Upper lobe of left lung (tissue), 6 donors: ENCODE results near the gene BDKRB1. TPM values are rescaled to one million over a fixed set of nuclear protein-coding genes. Genes with fewer than 3 reads are reported as not detected.

Source experiments
- ATAC-seq, 2 donors: fragments of 200-7000 bp; cut with Tn5 transposase; one replicate each; pipeline ENCODE4 v1.9.1; 2022; ENCODE audit warnings: mild to moderate bottlenecking in 2 of 2, moderate library complexity in 2 of 2; ENCODE audit not compliant: low FRiP score in 2 of 2
- DNase-seq, 2 donors: peaks; one replicate each; pipeline ENCODE4 v3.0.0-alpha.2; 2019 to 2020
- H3K27ac ChIP-seq, 4 donors: fragments of 200-600 bp; sonication (generic); one replicate each; pipeline ENCODE4 v1.5.1; 2016 to 2019
- H3K27me3 ChIP-seq, 4 donors: fragments of 200-600 bp; sonication (generic); one replicate each; pipeline ENCODE4 v1.5.1; 2017 to 2019
- H3K36me3 ChIP-seq, 4 donors: fragments of 200-600 bp; sonication (generic); one replicate each; pipeline ENCODE4 v1.5.1; 2016 to 2019
- H3K4me1 ChIP-seq, 4 donors: fragments of 200-600 bp; sonication (generic); one replicate each; pipeline ENCODE4 v1.5.1; 2018 to 2019
- H3K4me3 ChIP-seq, 4 donors: fragments of 200-600 bp; sonication (generic); one replicate each; pipeline ENCODE4 v1.5.1; 2017 to 2019; ENCODE audit warnings: mild to moderate bottlenecking in 2 of 4, moderate library complexity in 1 of 4
- H3K9me3 ChIP-seq, 4 donors: fragments of 200-600 bp; sonication (generic); one replicate each; pipeline ENCODE4 v1.5.1; 2018 to 2019
- CTCF ChIP-seq, 6 experiments: fragments of 450-650 bp in 4 of 6; fragments of 200-600 bp in 2 of 6; sonication (generic) in 2 of 6; IDR thresholded peaks; one replicate each; pipeline ENCODE4 v1.5.1; 2016 to 2019; ENCODE audit warnings: antibody characterized with exemption in 6 of 6
- EP300 ChIP-seq, 4 donors: sonication (generic); formaldehyde crosslinking; IDR thresholded peaks; one replicate each; pipeline ENCODE4 v1.5.1; 2017; ENCODE audit warnings: antibody characterized with exemption in 4 of 4, control low read depth in 2 of 4
- POLR2A ChIP-seq, 4 donors: fragments of 450-650 bp; IDR thresholded peaks; one replicate each; pipeline ENCODE4 v1.5.1; 2016 to 2017; ENCODE audit warnings: antibody characterized with exemption in 4 of 4, mild to moderate bottlenecking in 2 of 4
- POLR2AphosphoS5 ChIP-seq, 2 donors: sonication (generic); formaldehyde crosslinking; IDR thresholded peaks; one replicate each; pipeline ENCODE4 v1.5.1; 2017; ENCODE audit warnings: antibody characterized with exemption in 2 of 2
- WGBS, 2 donors: methylation state at CpG; one replicate each; pipeline ENCODE4 v1.1.5; 2017 to 2018; 5-methylcytosine and 5-hydroxymethylcytosine counted together
- total RNA-seq, 6 donors: library from RNA; depleted of rRNA in 4 of 6; stranded (reverse); fragments of >200 nt in 4 of 6; gene quantifications; one replicate each; pipeline versions ENCODE4 v1.1.0 to v1.2.1, GENCODE V29; 2016 to 2021
- donor health status: DM: no; HTN: no; CAD: no; lungs with moderate emphysema.
- donor health status: DM: no; HTN: yes; CAD: no; lungs with severe emphysema.

The BDKRB1 gene
- total RNA-seq, 6 donors from 2014 or later = 0.24 to 0.46 (median 0.31) TPM; not detected in 3

- Histone ChIP-seq H3K36me3 (no peaks in the 10 kb centered on the region), H3K9me3 (peaks cover 8 to 16% (median 12%) of the 10 kb centered on the region in 4 donors), H3K27me3 (no peaks in the 10 kb centered on the region), H3K27ac (no peak overlapping the region), H3K4me3 (no peak overlapping the region), H3K4me1 (peaks cover 0 to 8% (median 5%) of the 10 kb centered on the region in 4 donors)
- WGBS, 2 donors = 79 to 87% methylated on average over 6 of the region's 6 CpGs
- ATAC-seq (peak in 1 of 2 donors; percentile 52), DNase-seq (no peak)
- no peak for TF ChIP-seq CTCF (IDR thresholded peaks at IDR 0.05)
- TF ChIP-seq POLR2AphosphoS5 (IDR thresholded peaks at IDR 0.05) = no peak
- no peak for TF ChIP-seq POLR2A (IDR thresholded peaks at IDR 0.05)
- TF ChIP-seq EP300 (IDR thresholded peaks at IDR 0.05) = no peak
Measured at GRCh38 chr14:96274543-96274942, 18.5 kb downstream of the BDKRB1 start.

- DNase-seq = peak; percentile 63 to 90
- peak; percentile 49 to 71 for ATAC-seq
- Histone ChIP-seq H3K27me3 (no peaks in the 10 kb centered on the region), H3K9me3 (peaks cover 8 to 16% (median 12%) of the 10 kb centered on the region in 4 donors), H3K4me1 (peaks cover 0 to 8% (median 5%) of the 10 kb centered on the region in 4 donors), H3K27ac (no peak overlapping the region), H3K4me3 (no peak overlapping the region), H3K36me3 (no peaks in the 10 kb centered on the region)
- TF ChIP-seq CTCF (IDR thresholded peaks at IDR 0.05) (peak; percentile 76 to 93 (median 82)), POLR2AphosphoS5 (IDR thresholded peaks at IDR 0.05) (no peak)
- 18 to 19% methylated on average over 17 of the region's 17 CpGs for WGBS, 2 donors
Measured at GRCh38 chr14:96275177-96276112, 19.4 kb downstream of the BDKRB1 start.

- no peak for TF ChIP-seq POLR2AphosphoS5 (IDR thresholded peaks at IDR 0.05)
- Histone ChIP-seq H3K36me3 (peaks cover 0 to 6% (median under 1%) of the 10 kb centered on the region in 4 donors), H3K9me3 (peaks cover 5 to 11% (median 8%) of the 10 kb centered on the region in 4 donors), H3K27ac (no peak overlapping the region), H3K4me1 (peaks cover 0 to 8% (median 5%) of the 10 kb centered on the region in 4 donors), H3K4me3 (no peak overlapping the region), H3K27me3 (no peaks in the 10 kb centered on the region)
- WGBS, 2 donors = 89 to 100% methylated on average over 1 of the region's 1 CpG
- ATAC-seq (no peak), DNase-seq (no peak)
Measured at GRCh38 chr14:96277890-96278289, 21.9 kb downstream of the BDKRB1 start.

GRCh38 chr14:96279564-96279963, 23.6 kb downstream of the BDKRB1 start:
- DNase-seq (peak in 1 of 2 donors; percentile 23), ATAC-seq (no peak)
- TF ChIP-seq EP300 (IDR thresholded peaks at IDR 0.05) (no peak), CTCF (IDR thresholded peaks at IDR 0.05) (no peak), POLR2AphosphoS5 (IDR thresholded peaks at IDR 0.05) (no peak), POLR2A (IDR thresholded peaks at IDR 0.05) (no peak)
- peaks cover 4 to 17% (median 9%) of the 10 kb centered on the region in 4 donors for H3K36me3 ChIP-seq
- no peak overlapping the region for H3K27ac ChIP-seq
- peaks cover 0 to 8% (median 5%) of the 10 kb centered on the region in 4 donors for H3K4me1 ChIP-seq
- H3K27me3 ChIP-seq = no peaks in the 10 kb centered on the region
- no peak overlapping the region for H3K4me3 ChIP-seq
- H3K9me3 ChIP-seq = peaks cover 5 to 11% (median 8%) of the 10 kb centered on the region in 4 donors
- WGBS, 2 donors = 63 to 74% methylated on average over 6 to 8 of the region's 8 CpGs

GRCh38 chr14:96280104-96280503, 24.1 kb downstream of the BDKRB1 start:
- Histone ChIP-seq H3K36me3 (peaks cover 4 to 21% (median 9%) of the 10 kb centered on the region in 4 donors), H3K27ac (no peak overlapping the region), H3K4me1 (peaks cover 0 to 8% (median 5%) of the 10 kb centered on the region in 4 donors), H3K9me3 (peaks cover 5 to 11% (median 8%) of the 10 kb centered on the region in 4 donors), H3K27me3 (no peaks in the 10 kb centered on the region), H3K4me3 (no peak overlapping the region)
- WGBS, 2 donors = 98 to 100% methylated on average over 2 of the region's 2 CpGs
- DNase-seq (no peak), ATAC-seq (no peak)
- TF ChIP-seq POLR2A (IDR thresholded peaks at IDR 0.05) (no peak), EP300 (IDR thresholded peaks at IDR 0.05) (no peak), POLR2AphosphoS5 (IDR thresholded peaks at IDR 0.05) (no peak), CTCF (IDR thresholded peaks at IDR 0.05) (no peak)
